GM23338 (cell line): Measurements from ENCODE around the gene PIEZO2. TPM values are rescaled to one million over a fixed set of nuclear protein-coding genes. Genes with fewer than 3 reads are reported as not detected.

Experiments used
- ATAC-seq: fragments of 200-7000 bp; cut with Tn5 transposase; 3 replicates; pipeline ENCODE4 v1.9.1; 2020
- DNase-seq: peaks from one replicate; pipeline ENCODE4 v3.0.0-alpha.2; 2015; ENCODE audit warnings: low spot score
- H2AFZ ChIP-seq: fragments of 200-600 bp; sonication (generic); 2 replicates; pipeline ENCODE4 v1.8.0; 2016; ENCODE audit warnings: antibody characterized with exemption, mild to moderate bottlenecking, moderate library complexity
- H3F3A ChIP-seq: fragments of 200-600 bp; sonication (generic); replicated peaks from 2 replicates; pipeline ENCODE4 v1.8.0; 2017; ENCODE audit warnings: antibody characterized with exemption, mixed run types, low read depth
- H3K27ac ChIP-seq: fragments of 200-600 bp; sonication (generic); 2 replicates; pipeline ENCODE4 v1.6.1; 2016; ENCODE audit warnings: low read depth
- H3K27me3 ChIP-seq: fragments of 200-600 bp; sonication (generic); 2 replicates; pipeline ENCODE4 v1.8.0; 2016; ENCODE audit warnings: mild to moderate bottlenecking, mixed run types, moderate library complexity; ENCODE audit not compliant: insufficient read depth
- H3K36me3 ChIP-seq: fragments of 200-600 bp; sonication (generic); 2 replicates; pipeline ENCODE4 v1.8.0; 2016; ENCODE audit warnings: mild to moderate bottlenecking; ENCODE audit not compliant: insufficient read depth
- H3K4me1 ChIP-seq: fragments of 200-600 bp; sonication (generic); 2 replicates; pipeline ENCODE4 v1.8.0; 2016; ENCODE audit warnings: mild to moderate bottlenecking, moderate library complexity; ENCODE audit not compliant: insufficient read depth
- H3K4me2 ChIP-seq: fragments of 200-600 bp; sonication (generic); 2 replicates; pipeline ENCODE4 v1.7.1; 2017; ENCODE audit warnings: mixed run types
- H3K4me3 ChIP-seq: fragments of 200-600 bp; sonication (generic); 2 replicates; pipeline ENCODE4 v1.6.1; 2016; ENCODE audit warnings: mixed run types
- H3K79me2 ChIP-seq: fragments of 200-600 bp; sonication (generic); replicated peaks from 2 replicates; pipeline ENCODE4 v1.8.0; 2017; ENCODE audit warnings: mild to moderate bottlenecking; ENCODE audit not compliant: insufficient read depth
- H3K9me2 ChIP-seq: fragments of 200-600 bp; sonication (generic); 2 replicates; pipeline ENCODE4 v1.8.0; 2017; ENCODE audit not compliant: insufficient read depth
- H4K20me1 ChIP-seq: fragments of 200-600 bp; sonication (generic); replicated peaks from 2 replicates; pipeline ENCODE4 v1.8.0; 2017; ENCODE audit warnings: mild to moderate bottlenecking; ENCODE audit not compliant: insufficient read depth
- H3K27ac Mint-ChIP-seq: 2 replicates; pipeline ENCODE4 v1.8.0; 2020; ENCODE audit warnings: inconsistent platforms, mild to moderate bottlenecking, moderate library complexity, mixed read lengths
- H3K27me3 Mint-ChIP-seq: 3 replicates; pipeline ENCODE4 v1.8.0; 2022; ENCODE audit warnings: low read depth, mild to moderate bottlenecking, moderate library complexity, mixed read lengths, inconsistent platforms; ENCODE audit not compliant: insufficient read depth, poor library complexity
- H3K36me3 Mint-ChIP-seq: 3 replicates; pipeline ENCODE4 v1.8.0; 2021; ENCODE audit warnings: low read depth, mild to moderate bottlenecking, inconsistent platforms, moderate library complexity, mixed read lengths
- H3K4me1 Mint-ChIP-seq: 3 replicates; pipeline ENCODE4 v1.8.0; 2020; ENCODE audit warnings: mild to moderate bottlenecking, inconsistent platforms, mixed read lengths
- H3K4me3 Mint-ChIP-seq: 3 replicates; pipeline ENCODE4 v1.8.0; 2021; ENCODE audit warnings: moderate library complexity, mild to moderate bottlenecking, inconsistent platforms, mixed read lengths
- H3K9me3 Mint-ChIP-seq: 3 replicates; pipeline ENCODE4 v1.8.0; 2020; ENCODE audit warnings: moderate library complexity, mild to moderate bottlenecking, inconsistent platforms, mixed read lengths
- EZH2 ChIP-seq: fragments of 200-600 bp; sonication (generic); IDR thresholded peaks from one replicate; pipeline ENCODE4 v1.8.0; 2017; ENCODE audit warnings: antibody characterized with exemption, mild to moderate bottlenecking, low read depth; ENCODE audit not compliant: unreplicated experiment
- JUNB ChIP-seq: IDR thresholded peaks from one replicate; pipeline ENCODE4 v1.6.1; 2016; ENCODE audit warnings: antibody characterized with exemption; ENCODE audit not compliant: unreplicated experiment
- NANOG ChIP-seq: IDR thresholded peaks from 2 replicates; pipeline ENCODE4 v1.6.1; 2016; ENCODE audit warnings: antibody characterized with exemption, borderline replicate concordance
- POLR2AphosphoS5 ChIP-seq: IDR thresholded peaks from 2 replicates; pipeline ENCODE4 v1.6.1; 2016; ENCODE audit warnings: antibody characterized with exemption, low read depth
- STAT1 ChIP-seq: IDR thresholded peaks from one replicate; pipeline ENCODE4 v1.6.1; 2016; ENCODE audit warnings: antibody characterized with exemption; ENCODE audit not compliant: unreplicated experiment
- ZNF462 ChIP-seq: fragments of 250-450 bp; sonication (Bioruptor Pico); IDR thresholded peaks from 2 replicates; pipeline ENCODE4 v1.5.0; 2020; ENCODE audit warnings: mild to moderate bottlenecking, moderate library complexity
- polyA plus RNA-seq: library from polyadenylated mRNA; unstranded; fragments of >200 nt; fragmentation: Nextera tagmentation; extraction: Ambion mirVana; gene quantifications from 2 replicates; pipeline ENCODE4 v1.2.1, GENCODE V29; 2016
- total RNA-seq: library from RNA; depleted of rRNA; stranded (reverse); fragments of >200 nt; shearing (Covaris generic); gene quantifications from 2 replicates; pipeline ENCODE4 v1.2.3, GENCODE V29; 2014
- TF ChIP-seq, protein P1 (sequence below): IDR thresholded peaks from 2 replicates; pipeline ENCODE4 v1.6.1; 2016; ENCODE audit warnings: antibody characterized with exemption
- TF ChIP-seq, protein P2 (sequence below), 2 experiments: fragments of 200-600 bp in 1 of 2; sonication (generic) in 1 of 2; conservative IDR thresholded peaks; 2 replicates each; pipeline versions ENCODE4 v1.5.1 to v1.6.1; 2016 to 2017; ENCODE audit warnings: antibody characterized with exemption in 2 of 2, low read depth in 2 of 2, mild to moderate bottlenecking in 2 of 2, moderate library complexity in 1 of 2

Gene PIEZO2
- total and polyA plus RNA-seq, 2 experiments from 2014 or later: 4.8 to 8.2 TPM

- H3K27me3 Mint-ChIP-seq: no peaks in the 10 kb centered on the region
- Histone ChIP-seq H3K4me2 (no peak overlapping the region), H3K79me2 (no peaks in the 10 kb centered on the region), H3K9me2 (no peaks in the 10 kb centered on the region), H3K27me3 (no peaks in the 10 kb centered on the region), H3K27ac (no peak overlapping the region), H3K36me3 (no peaks in the 10 kb centered on the region), H2AFZ (no peak overlapping the region), H3F3A (no peaks in the 10 kb centered on the region), H4K20me1 (0 out of 2 replicates have a peak, but pooled peaks cover 3% of the 10 kb centered on the region), H3K4me3 (no peak overlapping the region), H3K4me1 (peaks cover 4% of the 10 kb centered on the region)
- H3K4me3 Mint-ChIP-seq: no peak overlapping the region
- H3K9me3 Mint-ChIP-seq: no peaks in the 10 kb centered on the region
- H3K36me3 Mint-ChIP-seq: no peaks in the 10 kb centered on the region
- no peak for ATAC-seq
- no peak overlapping the region for H3K27ac Mint-ChIP-seq
- H3K4me1 Mint-ChIP-seq: peaks cover 3% of the 10 kb centered on the region; the same call in 1 of the 3 replicates
- TF ChIP-seq ZNF462 (CRISPR knock-in tag) (no peak), POLR2AphosphoS5 (no peak), JUNB (no peak), STAT1 (no peak), NANOG (no peak), EZH2 (no peak)
- TF ChIP-seq, protein P1, sequence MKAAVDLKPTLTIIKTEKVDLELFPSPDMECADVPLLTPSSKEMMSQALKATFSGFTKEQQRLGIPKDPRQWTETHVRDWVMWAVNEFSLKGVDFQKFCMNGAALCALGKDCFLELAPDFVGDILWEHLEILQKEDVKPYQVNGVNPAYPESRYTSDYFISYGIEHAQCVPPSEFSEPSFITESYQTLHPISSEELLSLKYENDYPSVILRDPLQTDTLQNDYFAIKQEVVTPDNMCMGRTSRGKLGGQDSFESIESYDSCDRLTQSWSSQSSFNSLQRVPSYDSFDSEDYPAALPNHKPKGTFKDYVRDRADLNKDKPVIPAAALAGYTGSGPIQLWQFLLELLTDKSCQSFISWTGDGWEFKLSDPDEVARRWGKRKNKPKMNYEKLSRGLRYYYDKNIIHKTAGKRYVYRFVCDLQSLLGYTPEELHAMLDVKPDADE: no peak
- TF ChIP-seq, protein P2, sequence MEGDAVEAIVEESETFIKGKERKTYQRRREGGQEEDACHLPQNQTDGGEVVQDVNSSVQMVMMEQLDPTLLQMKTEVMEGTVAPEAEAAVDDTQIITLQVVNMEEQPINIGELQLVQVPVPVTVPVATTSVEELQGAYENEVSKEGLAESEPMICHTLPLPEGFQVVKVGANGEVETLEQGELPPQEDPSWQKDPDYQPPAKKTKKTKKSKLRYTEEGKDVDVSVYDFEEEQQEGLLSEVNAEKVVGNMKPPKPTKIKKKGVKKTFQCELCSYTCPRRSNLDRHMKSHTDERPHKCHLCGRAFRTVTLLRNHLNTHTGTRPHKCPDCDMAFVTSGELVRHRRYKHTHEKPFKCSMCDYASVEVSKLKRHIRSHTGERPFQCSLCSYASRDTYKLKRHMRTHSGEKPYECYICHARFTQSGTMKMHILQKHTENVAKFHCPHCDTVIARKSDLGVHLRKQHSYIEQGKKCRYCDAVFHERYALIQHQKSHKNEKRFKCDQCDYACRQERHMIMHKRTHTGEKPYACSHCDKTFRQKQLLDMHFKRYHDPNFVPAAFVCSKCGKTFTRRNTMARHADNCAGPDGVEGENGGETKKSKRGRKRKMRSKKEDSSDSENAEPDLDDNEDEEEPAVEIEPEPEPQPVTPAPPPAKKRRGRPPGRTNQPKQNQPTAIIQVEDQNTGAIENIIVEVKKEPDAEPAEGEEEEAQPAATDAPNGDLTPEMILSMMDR (conservative IDR thresholded peaks at IDR 0.05; ENCODE audit: low read depth in 2 of 2): no peak
- DNase-seq: no peak
Measured at GRCh38 chr18:11119959-11120587, 29.3 kb downstream of the PIEZO2 start.
